Germinal center (tissue), 1 donor: ENCODE measurements around the gene SIRPA.

ENCODE experiments used
- DNase-seq: peaks from one replicate; pipeline ENCODE4 v3.0.0; 2012; ENCODE audit warnings: mixed read lengths, low spot score

The SIRPA gene

DNA sequence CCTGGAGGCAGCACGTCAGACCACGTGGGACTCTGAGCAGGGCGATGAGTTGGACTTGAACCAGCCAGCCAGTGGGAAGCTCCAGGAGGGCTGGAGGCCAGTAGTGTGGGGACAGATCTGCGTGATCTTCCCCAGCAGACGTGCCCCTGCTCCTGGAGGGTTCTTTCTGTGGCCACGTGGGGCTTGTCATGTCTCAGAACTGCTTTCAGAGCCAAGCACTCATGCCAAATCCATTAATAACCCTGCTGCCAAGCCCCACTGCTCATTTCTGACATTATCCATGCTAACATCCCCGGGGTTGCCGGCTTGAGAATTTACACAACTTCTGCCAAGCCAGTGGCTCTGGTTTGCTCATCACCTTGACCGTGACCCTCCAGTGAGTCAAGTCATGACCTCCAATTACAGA lies 38.3 kb downstream of the SIRPA start:
- DNase-seq = no peak

- no peak for DNase-seq
These were observed 38.9 kb downstream of the SIRPA start for GRCh38 chr20:1934156-1934555.

DNA sequence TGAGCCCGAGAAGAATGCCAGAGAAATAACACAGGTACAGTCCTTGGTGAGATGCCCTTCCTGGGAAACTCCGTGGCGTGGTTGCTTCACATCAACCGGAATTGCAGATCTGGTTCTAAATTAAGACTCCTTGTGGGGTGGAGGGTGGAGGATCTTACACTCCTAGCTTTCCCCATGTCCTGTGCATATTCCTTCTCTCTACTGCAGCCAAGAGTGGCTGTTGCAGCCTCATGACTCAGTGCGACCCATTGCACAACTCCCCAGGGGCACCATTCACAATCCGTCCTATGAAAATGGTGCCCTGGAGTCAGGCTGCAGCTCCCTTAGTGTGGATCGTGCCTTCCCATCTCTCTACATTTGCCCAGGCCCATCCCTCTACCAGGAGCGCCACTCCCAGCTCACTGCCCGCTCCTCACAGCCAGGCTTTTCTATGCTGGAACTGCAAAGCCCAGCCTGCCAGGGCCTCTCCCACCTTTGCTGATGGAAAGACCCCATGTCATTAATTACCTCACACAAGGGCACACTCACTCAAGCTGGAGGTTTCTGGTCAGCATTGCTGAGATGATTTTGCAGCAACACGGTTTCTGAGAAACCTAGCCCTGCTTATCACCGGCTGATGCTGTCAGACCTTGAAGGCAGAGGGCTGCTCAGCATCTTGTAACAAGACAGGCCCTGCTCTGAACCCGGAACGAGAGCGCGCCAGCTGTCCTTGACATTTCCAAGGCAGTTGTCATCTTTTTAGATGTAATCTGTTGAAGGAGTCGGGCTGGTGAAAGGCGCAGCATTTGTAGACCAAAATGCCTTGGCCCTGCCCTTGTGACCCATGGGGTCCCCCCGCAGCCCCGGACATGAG lies 39.7 kb downstream of the SIRPA start:
- no peak for DNase-seq

- DNase-seq = no peak
These were observed 40.6 kb downstream of the SIRPA start for GRCh38 chr20:1935696-1936366.

- no peak for DNase-seq
These were observed 42.2 kb downstream of the SIRPA start for GRCh38 chr20:1937316-1937976.

DNA sequence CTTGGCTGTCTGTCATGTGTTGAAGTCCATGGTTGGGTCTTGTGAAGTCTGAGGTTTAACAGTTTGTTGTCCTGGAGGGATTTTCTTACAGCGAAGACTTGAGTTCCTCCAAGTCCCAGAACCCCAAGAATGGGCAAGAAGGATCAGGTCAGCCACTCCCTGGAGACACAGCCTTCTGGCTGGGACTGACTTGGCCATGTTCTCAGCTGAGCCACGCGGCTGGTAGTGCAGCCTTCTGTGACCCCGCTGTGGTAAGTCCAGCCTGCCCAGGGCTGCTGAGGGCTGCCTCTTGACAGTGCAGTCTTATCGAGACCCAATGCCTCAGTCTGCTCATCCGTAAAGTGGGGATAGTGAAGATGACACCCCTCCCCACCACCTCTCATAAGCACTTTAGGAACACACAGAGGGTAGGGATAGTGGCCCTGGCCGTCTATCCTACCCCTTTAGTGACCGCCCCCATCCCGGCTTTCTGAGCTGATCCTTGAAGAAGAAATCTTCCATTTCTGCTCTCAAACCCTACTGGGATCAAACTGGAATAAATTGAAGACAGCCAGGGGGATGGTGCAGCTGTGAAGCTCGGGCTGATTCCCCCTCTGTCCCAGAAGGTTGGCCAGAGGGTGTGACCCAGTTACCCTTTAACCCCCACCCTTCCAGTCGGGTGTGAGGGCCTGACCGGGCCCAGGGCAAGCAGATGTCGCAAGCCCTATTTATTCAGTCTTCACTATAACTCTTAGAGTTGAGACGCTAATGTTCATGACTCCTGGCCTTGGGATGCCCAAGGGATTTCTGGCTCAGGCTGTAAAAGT lies 43.5 kb downstream of the SIRPA start:
- DNase-seq = no peak

DNA sequence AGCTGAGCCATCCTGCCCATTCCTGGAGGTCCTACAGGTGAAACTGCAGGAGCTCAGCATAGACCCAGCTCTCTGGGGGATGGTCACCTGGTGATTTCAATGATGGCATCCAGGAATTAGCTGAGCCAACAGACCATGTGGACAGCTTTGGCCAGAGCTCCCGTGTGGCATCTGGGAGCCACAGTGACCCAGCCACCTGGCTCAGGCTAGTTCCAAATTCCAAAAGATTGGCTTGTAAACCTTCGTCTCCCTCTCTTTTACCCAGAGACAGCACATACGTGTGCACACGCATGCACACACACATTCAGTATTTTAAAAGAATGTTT lies 44.0 kb downstream of the SIRPA start:
- DNase-seq = no peak

DNA sequence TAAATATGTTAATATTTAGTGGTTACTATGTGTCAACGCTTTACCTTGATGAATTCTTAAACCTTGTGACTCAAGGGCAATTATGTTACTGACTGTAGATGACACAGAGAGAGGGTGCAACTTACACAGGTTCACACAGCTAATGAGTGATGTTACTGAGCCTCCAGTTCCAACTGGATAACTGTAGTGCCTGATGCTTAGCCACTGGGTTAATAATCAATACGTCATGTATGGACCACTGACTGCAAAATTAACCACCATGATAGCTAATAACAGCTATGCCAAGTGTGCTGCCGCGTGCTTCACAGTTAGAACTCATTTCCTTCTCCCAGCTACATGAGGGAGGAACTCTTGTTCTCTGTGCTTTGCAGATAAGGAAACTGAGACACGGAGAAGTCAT lies 45.4 kb downstream of the SIRPA start:
- no peak for DNase-seq

DNA sequence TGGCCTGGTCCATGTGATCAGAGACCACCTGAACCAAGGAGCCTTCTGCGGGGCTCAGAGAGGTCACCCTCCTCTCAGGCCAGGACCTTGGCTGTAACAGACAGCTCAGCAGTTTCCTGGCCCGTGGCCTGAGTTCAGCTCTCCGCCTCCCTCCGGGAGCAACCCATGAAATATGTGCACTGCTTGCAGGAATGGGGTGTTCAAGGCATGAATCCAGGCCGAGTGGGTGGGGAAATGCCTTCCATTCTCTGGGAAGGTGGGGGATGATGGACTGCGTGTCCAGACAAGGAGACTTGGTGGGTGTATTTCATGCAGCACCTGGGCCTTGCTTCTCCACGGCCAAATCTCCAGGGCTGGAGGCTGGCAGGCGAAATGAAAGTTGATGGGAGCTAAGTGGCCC lies 46.0 kb downstream of the SIRPA start:
- DNase-seq = no peak

DNA sequence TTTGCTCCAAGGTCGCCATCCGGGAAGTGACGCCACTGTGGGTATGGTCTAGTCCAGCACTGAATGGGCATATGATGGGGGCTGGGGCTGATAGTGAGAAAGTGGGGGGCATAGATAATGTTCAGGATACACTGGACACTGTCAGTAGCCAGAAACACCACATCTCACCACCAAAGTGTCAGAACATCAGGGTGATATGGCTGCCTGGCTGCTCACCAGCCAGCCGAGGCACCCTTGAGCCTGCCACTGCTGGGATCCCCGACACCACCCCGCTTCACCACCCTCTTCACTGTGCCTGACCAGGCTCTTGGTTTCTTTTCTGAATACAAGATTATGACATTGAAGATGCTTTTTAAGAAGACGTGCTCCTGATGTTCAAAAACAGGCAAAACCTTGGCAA lies 46.9 kb downstream of the SIRPA start:
- no peak for DNase-seq

DNA sequence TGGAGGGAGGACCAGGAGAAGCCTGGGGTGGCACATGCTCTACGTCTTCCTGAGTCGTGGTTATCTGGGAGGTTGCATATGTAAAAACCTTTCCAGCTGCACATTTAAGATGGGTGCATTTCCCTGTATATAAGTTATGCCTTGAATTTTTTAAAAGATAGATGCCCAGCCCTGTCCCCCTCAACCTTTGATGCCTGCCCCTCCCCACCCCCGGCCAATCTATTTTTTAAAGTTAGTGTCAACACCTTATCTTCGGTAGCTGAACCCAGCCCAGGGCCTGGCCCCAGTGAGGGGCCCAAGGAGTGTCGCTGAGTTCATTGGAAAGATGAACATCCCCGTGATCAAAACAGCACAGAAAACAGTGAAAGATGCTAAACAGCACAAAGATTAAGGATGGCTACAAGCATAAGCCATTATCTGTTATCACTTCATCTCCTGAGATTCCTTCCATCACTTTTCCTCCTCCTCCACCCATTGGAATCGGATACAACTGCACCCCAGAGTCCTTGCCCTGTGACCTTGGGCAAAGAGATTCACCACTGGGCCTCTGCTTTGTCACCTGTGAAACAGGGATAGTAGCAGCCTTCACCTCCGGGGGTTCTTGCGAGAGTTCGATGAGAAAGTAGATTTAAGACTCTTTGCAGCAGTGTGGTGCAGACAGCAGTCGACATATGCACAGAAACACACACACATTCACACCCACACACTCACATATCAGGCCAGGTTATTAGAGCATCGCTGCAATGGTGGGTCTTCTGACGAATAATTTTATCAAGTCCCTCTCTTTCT lies 47.5 kb downstream of the SIRPA start:
- no peak for DNase-seq

- no peak for DNase-seq
These were observed 48.2 kb downstream of the SIRPA start for GRCh38 chr20:1943275-1944002.

- no peak for DNase-seq
These were observed 49.3 kb downstream of the SIRPA start for GRCh38 chr20:1944345-1945091.

- DNase-seq = no peak
These were observed 50.0 kb downstream of the SIRPA start for GRCh38 chr20:1945134-1945618.

GRCh38 chr20:1945660-1946059 lies 50.5 kb downstream of the SIRPA start:
- no peak for DNase-seq

- DNase-seq = no peak
These were observed 51.2 kb downstream of the SIRPA start for GRCh38 chr20:1946442-1946761.

DNA sequence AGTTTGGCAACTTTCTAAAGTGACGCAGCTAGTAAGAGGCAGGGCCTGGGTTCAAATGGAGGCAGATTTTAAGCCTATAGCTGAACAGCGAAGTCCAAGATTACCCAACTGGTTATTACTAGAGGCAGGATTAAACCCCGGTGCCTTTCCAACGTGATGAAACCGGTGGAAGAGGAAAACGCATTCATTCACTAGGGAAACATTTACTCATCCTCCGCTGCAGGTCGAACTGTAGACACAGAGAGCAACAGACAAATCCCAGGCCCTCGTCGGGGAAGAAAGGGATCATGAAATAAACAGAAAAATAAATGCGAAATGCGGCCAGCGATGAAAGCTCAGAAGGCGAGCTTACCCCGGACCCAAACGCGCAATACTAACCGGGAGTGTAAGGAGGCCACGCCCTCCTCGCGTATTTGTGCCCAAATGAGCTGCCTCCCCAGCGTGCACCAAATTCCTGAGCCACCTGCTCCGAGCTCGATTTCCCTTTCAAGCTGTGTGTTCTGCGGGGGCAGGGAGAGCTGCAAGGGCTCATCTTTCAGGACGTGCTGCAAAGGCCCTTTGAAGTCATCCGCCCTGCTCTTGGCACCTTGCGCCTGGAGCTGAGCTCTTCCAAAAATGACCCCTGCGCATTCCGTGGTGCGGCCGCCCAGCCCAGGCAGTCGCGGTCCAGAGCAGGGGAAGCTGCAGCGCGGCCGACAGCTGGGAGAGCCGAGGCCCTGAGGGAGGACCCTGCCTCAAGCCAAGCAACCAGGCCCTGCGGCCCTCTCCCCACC lies 51.7 kb downstream of the SIRPA start:
- DNase-seq = no peak

- no peak for DNase-seq
These were observed 52.3 kb downstream of the SIRPA start for GRCh38 chr20:1947535-1947846.

GRCh38 chr20:1949347-1950100 lies 54.3 kb downstream of the SIRPA start:
- DNase-seq = no peak
